Subcutaneous adipose tissue (tissue), 4 donors: Measurements from ENCODE around the gene ODF4. TPM values are rescaled to one million over a fixed set of nuclear protein-coding genes. Genes with fewer than 3 reads are reported as not detected.

Source experiments
- total RNA-seq, 4 donors: library from RNA; depleted of rRNA; stranded (reverse); fragments of >200 nt; gene quantifications; one replicate each; pipeline ENCODE4 v1.1.0, GENCODE V29; 2016
- TF ChIP-seq, protein P1 (sequence below): fragments of 450-650 bp; IDR thresholded peaks from one replicate; pipeline ENCODE4 v1.5.1; 2016; ENCODE audit warnings: low read depth, mild to moderate bottlenecking, control low read depth, antibody characterized with exemption, moderate library complexity

The ODF4 gene, protein sequence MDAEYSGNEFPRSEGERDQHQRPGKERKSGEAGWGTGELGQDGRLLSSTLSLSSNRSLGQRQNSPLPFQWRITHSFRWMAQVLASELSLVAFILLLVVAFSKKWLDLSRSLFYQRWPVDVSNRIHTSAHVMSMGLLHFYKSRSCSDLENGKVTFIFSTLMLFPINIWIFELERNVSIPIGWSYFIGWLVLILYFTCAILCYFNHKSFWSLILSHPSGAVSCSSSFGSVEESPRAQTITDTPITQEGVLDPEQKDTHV
- not detected for total RNA-seq

- TF ChIP-seq, protein P1, sequence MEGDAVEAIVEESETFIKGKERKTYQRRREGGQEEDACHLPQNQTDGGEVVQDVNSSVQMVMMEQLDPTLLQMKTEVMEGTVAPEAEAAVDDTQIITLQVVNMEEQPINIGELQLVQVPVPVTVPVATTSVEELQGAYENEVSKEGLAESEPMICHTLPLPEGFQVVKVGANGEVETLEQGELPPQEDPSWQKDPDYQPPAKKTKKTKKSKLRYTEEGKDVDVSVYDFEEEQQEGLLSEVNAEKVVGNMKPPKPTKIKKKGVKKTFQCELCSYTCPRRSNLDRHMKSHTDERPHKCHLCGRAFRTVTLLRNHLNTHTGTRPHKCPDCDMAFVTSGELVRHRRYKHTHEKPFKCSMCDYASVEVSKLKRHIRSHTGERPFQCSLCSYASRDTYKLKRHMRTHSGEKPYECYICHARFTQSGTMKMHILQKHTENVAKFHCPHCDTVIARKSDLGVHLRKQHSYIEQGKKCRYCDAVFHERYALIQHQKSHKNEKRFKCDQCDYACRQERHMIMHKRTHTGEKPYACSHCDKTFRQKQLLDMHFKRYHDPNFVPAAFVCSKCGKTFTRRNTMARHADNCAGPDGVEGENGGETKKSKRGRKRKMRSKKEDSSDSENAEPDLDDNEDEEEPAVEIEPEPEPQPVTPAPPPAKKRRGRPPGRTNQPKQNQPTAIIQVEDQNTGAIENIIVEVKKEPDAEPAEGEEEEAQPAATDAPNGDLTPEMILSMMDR = no peak
Measured at GRCh38 chr17:8339540-8339939, at the start of gene ODF4. Gene ODF4 (plus strand): TSS chr17:8339840. CDS start chr17:8340052, 212 bp downstream.

- TF ChIP-seq, protein P1 = no peak
Measured at GRCh38 chr17:8290043-8290442, 49.6 kb upstream of the ODF4 start.

DNA sequence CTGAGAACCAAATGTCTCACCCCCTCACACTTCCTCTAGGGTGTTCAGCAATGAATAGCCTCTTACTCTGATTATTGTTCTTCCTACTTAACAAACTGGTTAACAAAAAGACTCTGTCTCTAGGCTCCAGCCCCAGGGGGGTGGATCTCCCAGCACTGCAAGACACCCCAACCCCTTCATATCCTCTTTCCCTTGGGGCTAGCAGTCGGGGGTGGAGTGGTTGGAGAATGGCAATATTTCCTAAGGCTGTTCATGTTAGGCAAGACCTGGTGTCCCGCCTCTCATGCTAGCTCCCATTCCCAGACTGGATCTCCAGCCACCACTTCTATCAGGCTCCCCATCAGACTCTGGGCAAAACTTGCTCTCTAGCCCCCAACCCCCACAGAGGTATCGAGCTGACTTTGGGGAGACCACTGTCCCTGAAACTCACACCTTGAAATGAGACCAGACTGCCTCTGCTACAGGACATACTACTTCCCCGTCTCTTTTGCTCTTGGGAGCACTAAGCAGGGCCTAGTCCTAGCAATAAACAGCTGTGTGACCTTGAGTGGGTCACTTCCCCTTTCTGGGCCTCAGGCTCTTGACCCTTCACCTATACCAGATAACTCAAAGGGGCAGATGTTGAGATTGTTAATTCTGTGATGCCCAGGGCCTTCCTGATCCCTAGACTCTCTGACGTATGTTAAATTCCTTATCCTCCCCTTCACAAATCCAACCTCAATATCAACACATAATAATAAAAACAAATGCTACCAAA lies 46.8 kb upstream of the ODF4 start:
- TF ChIP-seq, protein P1 = no peak

DNA sequence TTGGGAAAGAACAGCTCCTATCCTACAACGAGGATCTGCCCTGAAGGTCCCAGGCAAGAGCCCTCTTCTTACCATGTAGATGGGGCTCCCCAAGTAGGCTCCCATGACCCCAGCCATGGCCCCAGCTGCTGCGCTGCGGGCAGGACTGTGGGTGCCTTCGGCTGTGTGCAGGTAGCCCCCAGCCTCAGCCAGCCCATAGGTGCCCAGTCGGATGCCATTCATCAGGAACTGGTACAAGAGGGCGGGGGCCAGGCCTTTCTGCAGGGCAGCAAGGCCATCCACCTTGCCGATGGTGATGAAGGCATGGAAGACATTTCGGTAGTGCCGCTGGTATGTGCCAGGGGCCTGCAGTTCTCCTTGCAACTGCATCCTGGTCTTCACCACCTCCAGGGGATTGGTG lies 45.3 kb upstream of the ODF4 start:
- TF ChIP-seq, protein P1 = no peak

DNA sequence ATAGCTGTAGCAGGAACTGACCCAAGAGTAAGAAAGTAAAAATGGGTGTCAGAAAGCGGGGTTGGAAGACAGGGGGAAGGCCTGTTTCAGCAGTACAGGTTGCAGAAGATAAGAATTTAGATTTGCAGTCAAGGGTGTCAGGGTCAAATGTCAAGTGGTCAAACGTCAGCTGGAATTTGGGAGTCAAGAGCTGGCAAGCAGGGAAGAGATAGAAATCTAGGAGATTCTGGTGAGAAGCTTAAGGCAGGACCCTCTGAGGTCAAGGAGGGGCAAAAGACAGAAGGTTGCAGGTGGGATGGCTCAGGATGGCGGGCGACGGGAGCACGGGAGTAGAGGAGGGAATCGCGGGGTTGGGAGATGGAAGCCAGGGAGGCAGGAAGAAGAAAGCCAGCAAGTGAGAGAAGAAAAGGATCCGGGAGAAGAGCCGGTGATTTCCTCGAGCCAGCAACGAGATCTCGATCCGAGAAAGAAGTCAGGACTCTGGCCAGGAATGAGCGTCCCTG lies 44.8 kb upstream of the ODF4 start:
- TF ChIP-seq, protein P1 = no peak

- TF ChIP-seq, protein P1 = no peak
Measured at GRCh38 chr17:8300226-8300625, 39.4 kb upstream of the ODF4 start.

- TF ChIP-seq, protein P1 = no peak
Measured at GRCh38 chr17:8300627-8301242, 38.9 kb upstream of the ODF4 start.
